Smooth muscle cell of the brain vasculature (primary cell): ENCODE data around the gene DEAF1.
A peak's percentile ranks its signal among the peaks of the same experiment; 100 is the strongest.

Source experiments
- DNase-seq: peaks from one replicate; pipeline ENCODE4 v3.0.0-alpha.2; 2012; ENCODE audit warnings: low read depth, low spot score

The DEAF1 gene

DNA sequence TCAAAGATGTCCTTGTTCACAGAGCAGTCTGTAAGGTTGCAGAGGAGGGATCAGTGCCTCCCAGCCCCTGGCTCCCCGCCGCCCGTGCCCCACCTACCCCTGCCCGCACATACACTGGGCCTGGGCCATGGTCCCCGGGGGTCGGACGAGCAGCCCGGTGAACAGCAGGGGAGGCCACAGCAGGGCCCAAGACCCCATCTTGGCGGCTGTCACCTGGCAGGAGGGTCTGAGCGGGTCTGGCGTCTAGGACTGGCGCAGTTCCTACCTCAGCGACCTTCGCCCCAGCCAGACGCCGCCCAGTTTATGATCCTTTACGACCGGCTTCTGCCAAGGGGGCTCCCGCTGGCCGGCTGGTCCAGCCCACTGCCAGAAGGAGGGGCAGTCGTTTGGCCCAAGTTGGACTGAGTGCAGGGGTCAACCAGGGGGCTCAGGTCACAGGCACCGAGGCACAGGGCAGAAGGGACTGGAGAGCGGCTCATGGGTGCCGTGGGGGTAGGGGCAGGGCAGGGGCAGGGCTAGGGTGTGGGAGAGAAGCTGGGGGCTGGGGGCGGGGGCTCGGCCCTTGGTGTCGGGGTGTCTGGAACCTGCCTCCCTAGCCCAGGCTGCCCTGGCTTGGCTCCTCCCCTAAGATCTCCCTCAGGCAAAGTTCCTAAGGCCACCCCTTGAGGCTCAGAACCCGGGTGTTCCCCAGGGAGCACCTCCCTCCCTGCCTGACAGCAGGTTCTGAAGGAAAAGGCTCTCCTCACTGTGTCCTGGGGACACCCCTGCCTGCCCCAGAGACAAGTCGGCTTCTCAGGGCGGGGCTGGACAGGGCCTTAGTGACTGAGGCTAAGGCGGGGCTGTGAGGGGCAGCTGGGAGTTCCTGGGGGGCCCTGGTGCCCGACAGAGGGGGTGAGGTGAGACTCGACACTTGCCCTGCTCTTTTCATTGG lies 70.1 kb downstream of the DEAF1 start, which contains the start of gene CDHR5:
Gene CDHR5 (minus strand): TSS at position 251 of the 931 bp plus-strand sequence. CDS start 53 bp downstream, at position 198.
- DNase-seq, result no peak

- DNase-seq, result no peak
These were observed 70.9 kb downstream of the DEAF1 start for GRCh38 chr11:623999-624704.

DNA sequence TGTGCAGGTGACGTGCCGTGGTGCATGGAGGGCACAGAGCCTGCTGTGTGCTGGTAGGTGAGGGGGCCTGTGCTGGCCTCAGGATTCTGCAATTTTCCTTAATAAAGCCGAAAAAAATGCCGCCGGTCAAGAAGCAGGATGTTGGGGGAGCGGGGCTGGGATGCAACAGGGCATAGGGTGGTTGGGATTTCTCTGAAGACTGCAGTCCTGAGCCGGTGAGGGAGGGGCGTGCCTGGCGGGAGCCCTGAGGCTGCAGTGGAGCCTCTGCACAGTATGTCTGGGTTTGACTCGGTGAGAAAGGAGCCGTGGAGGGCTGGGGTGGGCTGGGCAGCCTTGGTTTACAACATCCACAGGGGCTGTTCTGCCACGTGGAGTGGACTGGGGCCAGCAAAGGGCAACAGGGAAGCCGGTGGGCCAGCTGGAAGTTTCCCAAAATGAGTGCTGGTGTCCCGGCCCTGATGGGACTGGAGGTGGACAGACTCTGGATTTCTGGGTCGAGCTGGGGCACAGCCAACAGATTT lies 71.6 kb downstream of the DEAF1 start:
- DNase-seq, result no peak

DNA sequence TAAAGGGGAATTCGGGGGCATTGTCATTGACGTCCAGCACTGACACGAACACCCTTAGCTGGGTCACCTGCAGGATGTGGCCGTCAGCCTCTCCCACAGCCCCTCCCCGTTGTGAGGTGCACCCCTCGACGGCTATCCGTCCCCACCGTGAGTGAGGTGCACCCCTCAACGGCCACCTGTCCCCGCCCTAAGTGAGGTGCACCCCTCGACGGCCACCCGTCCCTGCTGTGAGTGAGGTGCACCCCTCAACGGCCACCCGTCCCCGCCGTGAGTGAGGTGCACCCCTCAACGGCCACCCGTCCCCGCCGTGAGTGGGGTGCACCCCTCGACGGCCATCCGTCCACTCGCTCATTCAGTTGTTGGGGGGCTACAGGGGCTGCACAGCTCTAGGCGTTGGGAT lies 73.2 kb downstream of the DEAF1 start:
- no peak for DNase-seq

GRCh38 chr11:620935-621814 lies 73.8 kb downstream of the DEAF1 start:
- DNase-seq, result no peak

DNA sequence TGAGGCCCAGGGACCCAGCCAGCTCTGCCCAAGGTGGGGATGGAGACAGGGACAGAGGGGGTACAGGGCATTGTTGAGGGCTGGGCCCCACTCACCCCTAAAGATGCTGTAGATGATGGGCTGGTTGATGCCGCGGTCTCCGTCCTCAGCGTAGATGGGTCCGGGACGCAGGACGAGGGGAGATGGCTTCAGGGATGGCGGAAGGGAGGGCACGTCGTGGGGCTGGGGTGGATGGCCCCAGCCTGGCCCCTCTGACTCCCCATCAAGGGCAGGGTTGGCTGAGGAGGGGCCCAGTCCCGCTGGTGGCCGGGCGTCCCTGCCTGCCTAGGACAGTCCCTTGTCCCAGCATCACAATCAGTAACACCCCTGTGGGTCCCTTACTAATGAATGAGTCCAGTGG lies 74.8 kb downstream of the DEAF1 start:
- DNase-seq, result no peak

DNA sequence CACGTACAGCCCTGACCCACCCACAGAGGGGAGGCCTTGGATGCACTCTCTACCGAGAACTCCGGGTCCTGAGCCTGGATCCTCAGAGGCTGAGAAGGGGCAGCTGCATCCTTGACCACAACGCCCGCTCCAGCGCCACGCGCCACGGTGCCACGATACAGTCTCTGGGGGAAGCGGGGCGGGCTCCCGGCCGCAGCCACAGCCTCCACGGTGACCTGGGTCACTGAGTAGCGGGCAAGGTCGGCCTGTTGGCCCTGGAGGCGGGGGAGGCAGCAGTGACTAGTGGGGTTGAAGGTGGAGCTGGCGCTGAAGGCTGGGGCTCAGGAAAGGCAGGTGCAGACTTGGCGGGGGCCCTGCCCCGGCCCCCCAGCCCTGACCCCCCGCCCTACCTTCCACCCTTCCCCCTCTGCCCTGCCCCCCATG lies 75.4 kb downstream of the DEAF1 start:
- DNase-seq, result no peak

- no peak for DNase-seq
These were observed 76.0 kb downstream of the DEAF1 start for GRCh38 chr11:618856-619627.

- no peak for DNase-seq
These were observed 76.9 kb downstream of the DEAF1 start for GRCh38 chr11:617912-618682.

DNA sequence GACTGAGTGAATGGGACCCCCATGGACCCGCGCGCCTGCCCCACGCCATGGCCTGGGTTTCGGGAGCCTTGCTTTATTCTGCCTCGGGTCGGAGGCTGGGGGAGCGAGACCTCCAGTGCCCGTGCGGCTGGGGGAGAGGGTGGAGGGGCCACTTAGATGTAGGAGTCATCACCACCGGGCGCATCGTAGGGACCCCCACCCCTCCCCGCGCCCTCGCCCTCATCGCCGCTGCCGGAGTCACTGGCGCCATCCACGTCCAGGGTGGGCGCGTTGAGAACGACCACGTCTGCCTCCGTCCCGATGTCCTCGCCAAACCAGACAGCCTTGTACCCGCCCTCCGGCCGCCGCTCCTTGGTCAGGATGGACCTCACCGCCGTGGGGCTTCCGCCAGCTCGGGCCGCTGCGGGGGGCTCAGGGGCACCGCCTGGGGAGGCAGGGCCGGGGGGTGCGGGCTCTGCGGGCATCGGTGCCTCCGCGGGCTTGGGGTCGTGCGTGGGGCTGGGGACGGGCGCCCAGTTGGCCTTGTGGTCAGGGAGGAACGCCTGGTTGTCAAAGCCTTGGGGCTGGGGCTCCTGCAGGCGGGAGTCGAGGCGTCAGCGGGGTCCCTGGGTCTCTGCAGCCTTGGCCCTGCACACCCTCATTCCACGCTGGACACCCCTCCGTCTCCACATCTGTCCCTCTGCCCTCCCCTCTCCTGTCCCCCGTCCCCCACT lies 77.7 kb downstream of the DEAF1 start:
- DNase-seq, result no peak

DNA sequence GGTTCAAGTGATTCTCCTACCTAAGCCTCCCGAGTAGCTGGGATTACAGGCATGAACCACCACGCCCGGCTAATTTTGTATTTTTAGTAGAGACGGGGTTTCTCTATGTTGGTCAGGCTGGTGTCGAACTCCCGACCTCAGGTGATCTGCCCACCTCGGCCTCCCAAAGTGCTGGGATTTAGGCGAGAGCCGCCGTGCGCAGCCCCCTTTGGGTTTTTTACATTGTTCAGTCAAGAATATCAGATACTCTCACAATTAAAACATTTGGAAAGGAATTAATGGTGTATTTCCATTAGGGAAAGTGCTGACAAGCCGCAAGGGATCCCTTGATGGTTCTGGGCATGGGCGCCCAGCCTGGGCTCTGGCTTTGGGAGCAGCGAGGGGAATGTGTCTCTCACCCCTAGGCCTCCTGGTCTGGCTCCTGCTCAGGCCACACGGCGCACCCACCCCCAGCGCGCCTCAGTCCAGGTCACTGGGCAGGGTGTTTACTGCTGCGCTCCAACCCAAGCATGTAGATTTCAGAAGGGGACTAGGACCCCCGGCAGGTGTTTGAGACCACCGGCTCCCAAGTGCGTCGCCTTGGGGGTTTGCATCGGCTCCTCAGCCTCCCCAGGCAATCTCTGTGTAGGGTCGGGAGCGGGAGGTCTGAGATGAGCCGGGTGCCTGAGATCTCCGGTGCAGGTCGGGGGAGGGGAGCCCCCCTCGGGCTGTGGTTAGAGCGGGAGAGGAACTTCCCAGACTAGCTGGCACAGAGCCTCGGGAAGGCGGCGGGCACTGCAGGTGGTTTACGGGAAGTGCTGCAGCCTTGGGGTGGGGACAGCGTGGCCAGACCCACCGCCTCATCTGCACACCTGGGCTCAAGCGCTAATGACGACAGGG lies 78.5 kb downstream of the DEAF1 start:
- no peak for DNase-seq

DNA sequence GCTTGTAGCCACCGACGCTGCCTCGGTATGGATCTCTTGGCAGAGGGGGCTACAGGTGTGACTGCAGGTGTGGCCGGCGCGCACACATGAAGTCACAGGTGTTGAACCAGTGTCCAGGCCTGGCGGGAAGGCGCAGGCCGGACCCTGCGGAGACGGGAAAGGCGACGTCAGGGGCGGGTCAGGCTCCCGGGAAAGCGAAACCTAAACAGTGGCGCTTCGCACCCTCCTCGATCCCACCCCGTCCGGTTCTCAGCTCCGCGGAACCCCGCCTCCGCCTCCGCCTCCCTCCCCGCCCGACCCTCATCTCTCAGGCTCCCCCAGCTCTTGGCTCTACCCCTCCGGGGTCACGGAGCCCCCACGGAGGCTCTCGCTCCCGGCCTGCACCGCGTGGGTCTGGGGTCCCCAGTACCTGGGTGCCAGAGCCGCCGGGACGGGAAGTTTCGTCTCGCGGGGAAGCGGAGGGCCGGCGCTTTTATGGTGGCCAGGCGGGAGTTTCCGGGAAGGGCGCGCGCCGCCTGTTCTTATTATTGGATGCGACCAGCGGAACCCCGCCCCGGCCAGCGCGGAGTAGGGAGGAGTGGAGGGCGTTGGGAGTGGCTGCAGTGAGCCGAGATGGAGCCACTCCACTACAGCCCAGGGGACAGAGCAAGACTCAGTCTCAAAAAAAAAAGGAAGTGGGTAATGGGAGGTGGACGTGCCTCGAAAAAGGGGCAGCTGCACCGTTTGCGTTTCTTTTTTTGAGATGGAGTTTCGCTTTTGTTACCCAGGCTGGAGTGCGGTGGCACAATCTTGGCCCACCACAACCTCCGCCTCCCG lies 79.3 kb downstream of the DEAF1 start, which contains the start of gene IRF7:
Gene IRF7 (minus strand): TSS at position 447 of the 816 bp plus-strand sequence. CDS start 586 bp downstream, outside the sequence.
- peak; percentile 77 for DNase-seq

DNA sequence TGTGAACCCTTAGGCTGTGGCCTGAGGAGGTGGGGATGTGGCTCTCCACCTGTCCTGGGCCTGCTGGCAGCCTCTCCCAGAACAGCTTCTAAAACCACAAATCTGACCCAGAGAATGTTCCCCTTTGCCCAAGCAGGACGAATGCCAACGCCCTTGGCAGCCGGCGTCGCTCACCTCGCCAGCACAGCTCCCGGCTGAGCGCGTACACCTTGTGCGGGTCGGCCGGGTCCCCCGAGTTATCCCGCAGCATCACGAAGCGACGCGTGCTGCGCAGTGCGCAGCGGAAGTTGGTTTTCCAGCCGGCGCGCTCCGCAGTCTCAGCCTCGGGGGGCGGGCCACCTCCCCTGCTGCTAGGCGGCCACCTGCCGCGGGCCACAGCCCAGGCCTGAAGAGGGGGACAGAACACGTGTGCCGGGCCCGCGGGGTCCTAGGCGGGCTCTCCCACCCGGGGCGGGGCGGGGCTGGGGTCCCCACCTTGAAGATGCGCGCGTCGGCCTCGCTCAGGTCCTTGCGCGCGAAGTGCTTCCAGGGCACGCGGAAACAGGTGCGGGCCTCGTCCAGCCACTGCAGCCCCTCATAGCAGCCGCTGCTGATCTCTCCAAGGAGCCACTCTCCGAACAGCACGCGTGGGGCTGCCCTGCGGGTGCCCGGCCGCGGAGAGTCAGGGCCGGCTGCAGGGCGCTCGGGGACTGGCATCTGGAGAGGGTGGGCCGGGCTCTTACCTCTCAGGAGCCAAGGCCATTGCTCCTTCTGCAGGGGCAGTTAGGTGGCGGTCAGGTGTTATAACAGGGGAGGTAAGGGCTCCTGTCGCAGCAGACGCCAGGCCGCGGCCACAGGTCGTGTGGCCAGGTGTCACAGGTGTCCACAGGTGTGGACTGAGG lies 80.2 kb downstream of the DEAF1 start:
- DNase-seq, result no peak

DNA sequence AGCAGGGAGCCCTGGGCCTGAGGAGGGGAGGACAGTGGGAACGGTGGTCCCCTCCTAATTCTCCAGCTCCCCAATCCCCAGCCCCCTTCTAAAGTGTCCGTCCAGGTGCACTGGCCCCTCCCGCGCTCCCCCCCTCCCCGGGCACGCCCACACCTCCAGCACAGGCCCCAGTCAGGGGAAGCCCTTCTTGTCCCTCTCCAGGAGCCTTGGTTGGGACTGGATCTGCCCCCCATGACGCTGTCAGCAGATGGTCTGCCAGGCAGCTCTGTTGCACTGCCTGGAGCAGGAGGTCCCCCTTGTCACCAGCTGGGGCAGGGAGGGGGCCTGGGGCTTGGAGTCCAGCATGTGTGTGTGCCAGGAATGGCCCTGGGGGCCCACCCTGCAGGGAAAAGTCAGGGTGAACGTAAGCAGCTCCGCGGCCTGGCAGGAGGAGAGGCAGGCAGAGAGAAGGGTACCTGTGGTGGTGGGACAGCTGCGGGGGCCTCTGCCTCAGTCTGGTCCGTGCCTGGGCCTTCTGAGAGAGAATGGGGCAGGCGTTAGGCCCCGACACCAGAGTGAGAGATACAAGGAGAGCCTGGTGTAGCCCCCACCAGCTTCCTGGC lies 80.9 kb downstream of the DEAF1 start:
- no peak for DNase-seq

DNA sequence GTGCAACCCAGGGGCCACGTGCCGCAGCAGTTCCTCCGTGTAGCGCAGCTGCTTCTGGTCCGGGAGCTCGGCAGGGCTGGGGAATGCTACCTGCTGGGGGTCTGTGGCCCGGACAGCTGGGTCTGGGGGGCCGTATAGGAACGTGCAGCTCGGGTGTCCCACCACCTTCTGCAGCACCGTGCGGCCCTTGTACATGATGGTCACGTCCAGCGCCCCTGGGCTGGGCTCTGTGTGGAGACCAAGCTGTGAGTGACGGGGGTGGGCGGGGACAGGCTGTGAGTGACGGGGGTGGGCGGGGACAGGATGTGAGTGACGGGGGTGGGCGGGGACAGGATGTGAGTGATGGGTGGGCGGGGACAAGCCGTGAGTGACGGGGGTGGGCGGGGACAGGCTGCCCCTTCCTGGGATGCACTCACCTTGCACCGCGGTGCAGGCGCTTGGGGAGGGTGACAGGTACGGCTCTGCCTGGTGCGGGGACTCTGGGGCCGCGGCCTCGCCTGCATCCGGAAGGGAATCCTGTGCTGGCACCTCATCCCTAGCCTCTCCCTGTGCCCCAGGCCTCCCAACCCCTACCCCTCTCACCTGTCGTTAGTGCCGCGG lies 81.6 kb downstream of the DEAF1 start:
- no peak for DNase-seq

DNA sequence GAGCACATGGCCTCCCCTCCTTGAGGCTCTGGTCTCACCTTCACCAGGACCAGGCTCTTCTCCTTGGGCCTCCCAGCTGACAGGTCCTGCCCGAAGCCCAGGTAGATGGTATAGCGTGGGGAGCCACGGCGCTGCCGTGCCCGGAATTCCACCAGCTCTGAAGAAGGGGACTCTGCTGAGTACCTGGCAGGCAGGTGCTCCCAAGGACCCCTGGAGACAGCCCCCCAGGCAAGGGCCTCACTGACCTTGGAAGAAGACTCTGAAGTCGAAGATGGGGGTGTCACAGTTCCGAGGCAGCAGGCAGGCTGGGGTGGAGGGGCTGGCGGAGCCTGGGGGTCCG lies 82.1 kb downstream of the DEAF1 start:
- no peak for DNase-seq
